GM21515 (cell line): ENCODE data around the gene SMC1A.
A peak's percentile ranks its signal among the peaks of the same experiment; 100 is the strongest.
"Not testable (repeated sequence)": the region's sequence is repeated elsewhere in the genome, so short reads cannot be mapped to it uniquely, and the experiment has no call there.

Source experiments
- ATAC-seq: cut with Tn5 transposase; IDR thresholded peaks from one replicate; pipeline ENCODE4 v1.9.1; 2021; ENCODE audit not compliant: unreplicated experiment

Gene SMC1A

DNA sequence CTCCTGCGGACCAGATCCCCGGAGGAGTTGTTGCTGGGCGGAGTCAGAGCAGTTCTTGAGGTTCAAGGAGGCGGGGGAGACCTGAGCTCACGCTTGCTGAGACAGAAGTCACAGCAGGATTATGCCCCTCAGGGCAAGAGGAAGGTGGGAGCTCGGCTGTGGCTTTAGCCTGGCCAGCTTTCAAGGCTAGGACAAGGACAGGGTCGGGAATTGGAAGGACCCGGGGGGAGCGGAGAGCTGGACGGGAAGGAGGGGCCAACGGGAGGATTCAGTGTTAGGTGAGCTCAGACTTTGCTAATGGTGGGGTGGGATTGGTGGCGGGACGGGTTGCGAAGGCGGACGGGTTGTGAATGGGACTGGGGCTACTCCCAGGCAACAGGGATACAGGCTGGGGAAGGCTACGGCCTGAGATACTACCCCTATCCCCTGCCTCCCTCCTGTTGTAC is 430 bp upstream of the SMC1A start, which contains the start of gene RIBC1:
Gene RIBC1, plus strand, starts transcription at position 13 of the 446 bp plus-strand sequence. CDS start 3,404 bp downstream, outside the sequence.
- no peak for ATAC-seq

DNA sequence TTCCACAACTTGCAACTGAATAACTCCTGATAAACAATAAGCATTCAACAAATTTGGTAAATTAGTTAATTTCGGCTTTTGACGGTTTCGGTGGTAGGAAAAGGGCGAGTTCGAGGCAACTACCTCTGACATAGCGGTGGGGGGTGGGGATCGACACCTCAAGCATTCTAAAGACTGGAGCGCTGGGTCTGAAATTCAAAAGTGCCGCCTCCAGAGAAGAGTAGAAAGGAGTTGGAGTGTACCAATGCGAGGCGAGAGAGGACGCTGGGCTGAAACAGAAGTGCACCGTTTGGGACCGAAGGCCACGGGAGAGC is 725 bp downstream of the SMC1A start:
- peak; percentile 9 for ATAC-seq

DNA sequence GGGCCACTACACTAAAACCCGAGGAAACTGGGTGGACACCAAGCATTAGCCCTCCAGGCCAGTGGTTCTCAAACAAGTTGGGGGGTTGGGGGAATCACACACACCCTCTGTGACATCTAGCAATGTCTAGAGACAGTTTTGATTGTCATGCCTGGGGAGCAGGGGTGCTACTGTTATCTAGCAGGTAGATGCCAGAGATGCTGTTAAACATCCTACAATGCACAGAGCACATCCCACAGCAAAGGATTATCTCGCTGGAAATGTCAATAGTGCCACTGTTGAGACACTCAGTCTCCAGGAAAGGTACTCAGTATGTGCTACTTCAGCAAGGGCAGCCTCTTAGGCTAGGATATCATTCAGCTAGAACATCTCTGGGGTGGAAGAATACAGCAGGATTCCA is 1.3 kb downstream of the SMC1A start:
- ATAC-seq, result no peak

DNA sequence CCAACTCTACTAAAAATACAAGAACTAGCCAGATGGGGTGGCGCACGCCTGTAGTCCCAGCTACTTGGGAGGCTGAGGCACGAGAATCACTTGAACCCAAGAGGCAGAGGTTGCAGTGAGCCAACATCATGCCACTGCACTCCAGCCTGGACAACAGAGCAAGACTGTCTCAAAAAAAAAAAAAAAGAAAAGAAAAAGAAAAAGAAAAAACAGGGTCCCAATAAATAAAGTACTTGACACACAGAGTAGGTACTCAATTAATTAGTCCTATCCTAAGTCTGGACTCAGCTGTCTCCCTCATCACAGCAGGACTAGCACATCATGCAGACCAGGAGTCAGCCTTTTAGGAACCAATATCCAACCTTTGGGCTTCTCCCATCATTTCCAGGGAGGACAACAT is 2.1 kb downstream of the SMC1A start:
- not testable (repeated sequence) for ATAC-seq

DNA sequence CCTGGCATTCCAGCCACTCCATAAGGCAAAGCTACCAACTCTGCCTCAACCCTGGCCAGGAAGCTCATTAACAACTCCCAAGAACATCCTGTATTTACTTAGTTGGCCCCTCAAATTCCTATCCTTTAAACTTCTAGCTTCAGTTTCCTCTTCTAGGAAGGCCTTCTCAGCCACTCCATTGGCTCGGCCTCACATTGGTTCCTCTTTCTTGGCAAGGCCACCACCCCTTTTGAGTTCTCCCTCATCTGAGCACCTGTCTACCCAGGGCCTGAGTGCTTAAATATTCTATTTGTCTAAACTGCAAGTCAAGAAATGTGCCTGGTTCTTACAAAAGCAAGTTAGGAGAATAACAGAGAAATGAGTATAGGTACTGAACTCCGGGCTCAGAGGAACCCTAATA is 10.0 kb downstream of the SMC1A start:
- no peak for ATAC-seq

DNA sequence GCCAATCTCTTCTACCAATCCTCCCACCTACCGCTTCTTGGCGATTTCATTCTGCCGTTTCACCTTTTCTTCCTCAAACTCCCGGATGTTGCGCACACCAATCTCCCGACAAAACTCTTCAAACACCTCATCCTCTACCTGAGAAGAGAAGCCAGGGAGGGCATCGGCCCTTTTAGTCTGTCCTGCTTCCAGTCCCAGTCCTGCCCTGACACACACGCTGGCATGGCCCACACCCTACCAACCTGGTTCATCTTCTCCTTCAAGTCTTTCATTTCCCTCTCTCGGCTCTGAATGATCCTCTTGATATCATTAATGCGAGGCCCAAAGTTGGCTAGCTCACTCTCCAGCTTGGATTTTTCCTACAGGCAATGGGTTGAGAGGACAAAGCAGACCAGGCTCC is 18.9 kb downstream of the SMC1A start:
- ATAC-seq, result no peak

DNA sequence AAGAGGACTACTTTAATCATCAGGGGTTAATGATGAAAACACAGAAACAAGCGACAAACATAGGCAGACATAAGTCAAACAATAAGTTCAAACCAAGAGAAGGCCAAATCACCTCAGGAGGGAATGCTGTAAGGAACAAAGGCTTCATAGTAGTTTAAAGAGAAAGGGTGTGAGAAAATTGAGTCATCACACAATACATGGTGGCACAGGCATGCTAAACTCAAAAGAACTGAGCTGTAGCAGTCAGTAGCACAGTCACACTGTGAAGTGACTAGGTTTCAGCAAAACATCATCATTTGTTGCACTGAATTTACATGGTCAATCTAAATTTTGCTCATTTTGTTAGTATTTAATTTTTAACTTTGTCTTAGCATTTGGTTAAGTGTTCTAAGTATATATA is 24.2 kb downstream of the SMC1A start:
- ATAC-seq, result no peak

DNA sequence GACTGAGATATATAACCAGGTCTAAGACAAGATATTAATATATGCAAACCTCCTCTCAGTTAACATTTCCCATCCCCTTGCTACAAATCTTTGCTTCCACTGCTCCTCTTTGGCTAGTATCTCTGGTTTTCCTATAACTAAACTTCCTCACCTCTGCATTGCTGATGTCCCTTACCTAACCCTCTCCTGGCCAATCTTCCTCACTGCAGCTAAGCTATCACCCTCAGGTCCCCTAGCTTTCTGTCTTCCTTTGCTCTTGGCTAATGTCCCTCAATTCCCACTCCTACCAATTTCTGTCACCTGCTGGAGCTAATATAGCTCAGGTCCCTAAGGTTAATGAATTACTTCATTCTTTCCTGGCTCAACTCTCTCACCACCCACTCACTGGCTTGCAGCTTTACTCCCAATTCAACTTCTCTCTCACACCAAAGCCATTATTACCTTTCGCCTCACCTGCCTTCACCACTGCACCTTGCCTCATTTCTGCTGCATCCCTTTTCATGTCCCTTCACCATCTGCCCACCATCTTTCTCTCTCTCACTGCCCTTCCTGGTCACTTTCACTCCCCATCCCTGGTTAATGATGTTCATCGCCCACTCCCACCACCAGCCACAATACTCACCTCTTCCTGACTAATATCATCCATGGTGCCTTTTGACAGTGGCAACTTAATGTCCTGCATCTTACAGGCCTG is 26.7 kb downstream of the SMC1A start:
- no peak for ATAC-seq

DNA sequence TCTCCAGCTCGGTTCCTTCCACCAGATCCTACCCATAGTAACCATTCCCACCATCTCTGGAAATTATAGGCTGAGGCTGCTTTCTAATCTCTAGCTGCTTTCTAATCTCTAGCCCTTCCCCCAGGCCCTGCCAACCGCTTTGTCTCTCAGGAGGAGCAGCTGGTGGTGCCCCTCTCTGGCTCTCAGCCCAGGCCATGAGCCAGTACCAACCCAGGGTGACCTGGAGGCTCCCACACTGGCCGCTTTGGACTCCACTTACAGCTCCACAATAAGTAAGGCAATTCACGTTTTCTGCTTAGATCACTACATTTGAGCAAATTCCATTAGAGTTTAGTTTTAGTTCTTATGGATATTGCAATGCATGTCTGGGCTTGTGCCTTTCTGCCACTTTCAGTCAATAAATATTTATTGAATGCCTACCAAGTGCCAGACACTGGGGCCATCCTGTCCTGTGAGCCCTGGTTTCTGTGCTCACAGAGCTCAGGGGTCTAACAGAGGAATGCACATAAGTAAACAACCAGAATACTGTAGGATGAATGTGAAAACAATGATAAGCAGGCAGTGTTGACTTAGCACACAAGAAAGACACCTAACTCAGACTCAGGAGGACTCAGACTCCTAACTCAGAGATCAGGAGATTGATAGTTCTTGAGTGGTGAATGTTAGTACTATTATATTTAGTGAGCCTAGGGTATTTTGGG is 38.9 kb downstream of the SMC1A start:
- ATAC-seq, result no peak

DNA sequence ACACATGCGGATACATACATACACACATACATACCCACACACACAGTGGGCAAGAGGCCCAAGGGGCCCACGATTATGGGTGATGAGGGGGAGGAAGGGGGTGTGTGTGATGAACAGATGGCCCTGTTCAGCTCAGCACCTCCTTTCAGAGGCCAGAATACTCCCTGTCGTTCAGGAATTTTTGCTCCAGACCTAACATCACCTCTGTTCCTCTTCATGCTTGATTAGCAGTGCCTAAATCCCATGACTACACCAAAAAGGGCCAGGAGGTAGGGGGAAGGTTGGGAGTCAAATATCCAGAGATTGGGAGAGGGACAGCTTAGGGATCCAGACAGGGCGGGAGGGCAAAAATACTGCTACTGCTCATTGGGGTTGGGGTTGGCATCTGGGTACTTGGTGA is 42.7 kb downstream of the SMC1A start:
- no peak for ATAC-seq

DNA sequence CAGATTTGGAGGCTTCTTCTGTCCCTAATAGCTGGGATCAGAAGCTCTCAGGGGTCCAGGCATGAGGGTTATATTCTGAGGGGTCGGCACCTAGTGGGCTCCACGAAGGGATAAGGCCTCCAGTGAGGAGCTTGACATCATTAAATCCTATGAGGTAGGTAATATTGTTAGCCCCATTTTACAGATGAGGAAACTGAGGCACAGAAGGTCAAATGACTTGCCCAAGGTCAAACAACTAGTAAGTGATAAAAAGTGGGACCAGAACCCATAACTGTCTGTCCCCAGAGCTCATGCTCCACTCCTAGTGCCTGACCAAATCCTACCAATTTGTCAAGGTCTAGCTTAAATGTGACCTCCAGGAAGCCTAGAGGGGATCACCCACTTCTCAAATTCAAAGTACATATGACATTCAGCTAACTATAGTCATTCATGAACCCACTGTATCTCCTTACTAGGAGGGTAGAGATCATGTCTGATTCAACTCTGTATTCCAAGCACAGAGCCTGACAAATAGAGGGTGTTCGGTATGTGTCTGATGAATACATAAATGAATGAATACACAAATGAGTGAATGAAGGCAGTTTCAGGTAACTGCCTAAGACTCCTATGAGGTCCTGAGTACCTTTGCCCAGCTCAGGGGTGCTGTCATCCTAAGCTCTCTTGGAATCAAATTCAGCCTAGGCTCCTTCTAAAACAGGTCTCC is 43.3 kb downstream of the SMC1A start:
- ATAC-seq, result no peak

DNA sequence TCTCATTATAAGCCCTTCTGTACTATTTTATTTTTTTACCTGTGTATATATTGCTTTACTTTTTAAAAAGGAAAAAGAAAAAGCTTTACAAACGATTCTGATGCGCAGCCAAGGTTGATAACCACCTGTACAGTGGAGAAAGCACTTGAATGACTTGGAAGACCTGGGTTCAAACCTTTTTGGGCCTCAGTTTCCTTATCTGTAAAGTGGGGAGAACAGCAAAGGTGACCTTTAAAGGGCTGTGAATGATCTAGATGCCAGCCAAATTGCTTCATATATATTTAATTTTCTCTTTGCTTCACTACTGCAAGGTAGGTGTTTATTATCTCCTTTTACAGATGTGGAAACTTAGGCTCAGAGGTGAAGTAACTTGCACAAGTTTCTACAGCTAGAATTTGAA is 45.0 kb downstream of the SMC1A start:
- ATAC-seq, result no peak

DNA sequence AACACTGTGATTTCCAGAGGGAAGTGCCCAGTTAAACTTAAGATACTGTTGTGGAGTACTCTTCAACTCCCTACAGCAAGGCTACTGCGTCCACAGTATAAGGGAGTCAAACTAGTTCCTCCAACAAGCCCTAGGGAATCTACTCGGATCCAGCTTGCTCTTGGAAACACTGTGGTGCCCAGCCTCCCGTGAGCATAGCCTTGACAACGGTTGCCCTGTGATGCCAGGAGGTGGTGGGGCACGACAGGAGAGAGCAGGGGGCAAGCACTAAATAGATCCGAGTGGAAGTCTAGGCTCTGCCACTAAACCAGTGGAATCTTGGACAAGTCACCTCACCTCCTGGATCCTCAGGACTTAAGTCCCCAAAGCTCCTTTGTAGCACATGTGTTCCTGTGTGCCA is 45.6 kb downstream of the SMC1A start:
- ATAC-seq, result no peak

DNA sequence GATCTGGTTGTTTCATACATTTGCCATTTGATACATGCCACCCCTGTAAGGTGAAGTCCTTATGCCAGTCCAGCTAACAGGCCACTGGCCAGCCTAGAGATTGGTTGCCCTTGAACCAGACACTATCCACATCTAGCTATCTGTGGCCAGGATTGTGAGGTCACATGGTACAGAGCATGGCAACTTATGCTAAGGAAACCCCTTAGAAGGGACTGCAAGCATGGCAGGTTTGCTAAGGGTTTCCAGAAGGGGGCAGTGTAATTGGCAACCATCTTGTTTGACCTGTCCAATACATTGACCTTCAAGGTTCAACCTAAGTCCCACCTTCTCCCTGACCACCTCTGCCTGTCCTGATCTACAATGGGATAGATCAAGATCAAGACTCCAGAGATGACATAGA is 47.5 kb downstream of the SMC1A start:
- ATAC-seq, result no peak

DNA sequence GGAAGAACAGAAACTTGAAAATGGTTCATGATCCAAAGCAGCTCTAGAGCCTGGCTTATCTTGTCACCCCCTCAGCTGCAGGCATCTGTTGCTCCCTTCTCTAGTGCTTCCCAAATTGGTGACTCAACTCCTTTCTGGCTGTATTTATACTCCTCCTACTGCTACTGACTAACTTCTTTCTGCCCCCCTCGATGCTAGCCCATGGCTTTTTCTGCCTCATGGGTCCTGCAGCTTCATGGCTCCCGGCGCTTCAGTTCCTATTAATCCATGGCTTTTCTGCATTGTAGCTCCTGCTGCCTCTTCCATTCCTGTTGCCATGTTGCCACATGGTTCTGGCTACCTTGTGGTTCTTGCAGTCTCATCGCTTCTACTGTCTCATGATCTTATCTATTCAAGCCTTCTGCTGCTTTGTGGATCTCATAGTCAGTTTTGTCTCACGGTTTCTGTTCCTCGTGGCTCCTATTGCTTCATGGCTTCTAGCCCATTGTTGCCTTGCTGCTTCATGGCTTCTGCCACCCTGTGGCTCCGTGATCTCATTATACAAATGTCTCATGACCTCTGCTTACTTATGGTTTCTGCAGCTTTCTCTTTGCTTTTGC is 48.1 kb downstream of the SMC1A start:
- ATAC-seq, result no peak

DNA sequence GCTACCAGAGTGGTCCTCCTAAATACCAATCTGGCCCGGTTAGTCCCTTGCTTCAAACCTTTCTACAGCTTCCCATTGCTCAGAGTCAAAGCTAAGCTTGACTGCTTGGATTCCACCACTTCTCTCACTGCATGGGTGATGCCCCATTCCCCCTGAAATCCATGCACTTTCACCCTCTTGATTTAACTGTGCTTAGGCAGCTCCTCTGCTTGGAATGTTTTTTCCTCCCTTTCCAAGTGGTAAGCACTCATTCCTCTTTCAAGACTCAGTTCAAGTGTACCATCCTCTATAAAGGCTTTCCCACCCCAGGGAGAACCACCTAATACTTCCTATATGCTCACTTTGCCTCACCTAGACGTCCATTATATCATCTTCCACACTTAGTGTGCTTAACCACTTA is 49.1 kb downstream of the SMC1A start:
- ATAC-seq, result no peak

DNA sequence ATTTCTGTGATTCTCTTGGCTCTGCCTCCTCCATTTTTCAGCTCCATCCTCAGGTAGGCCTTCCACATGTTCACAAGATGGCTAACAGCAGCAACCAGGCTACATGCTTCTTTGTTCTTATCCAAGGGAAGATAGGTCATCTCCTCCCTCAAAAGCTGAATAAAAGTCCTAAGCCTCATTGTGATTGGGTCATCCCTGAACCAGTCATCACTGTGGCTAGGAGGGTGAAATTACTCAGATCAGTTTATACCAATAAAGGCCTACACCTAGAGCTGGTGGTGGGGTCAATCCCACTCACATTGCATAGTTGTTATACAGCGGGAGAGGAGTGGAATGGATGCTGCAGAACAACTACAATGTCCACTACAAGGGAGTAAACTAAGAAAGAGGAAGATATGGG is 56.0 kb downstream of the SMC1A start:
- ATAC-seq, result not testable (repeated sequence)

DNA sequence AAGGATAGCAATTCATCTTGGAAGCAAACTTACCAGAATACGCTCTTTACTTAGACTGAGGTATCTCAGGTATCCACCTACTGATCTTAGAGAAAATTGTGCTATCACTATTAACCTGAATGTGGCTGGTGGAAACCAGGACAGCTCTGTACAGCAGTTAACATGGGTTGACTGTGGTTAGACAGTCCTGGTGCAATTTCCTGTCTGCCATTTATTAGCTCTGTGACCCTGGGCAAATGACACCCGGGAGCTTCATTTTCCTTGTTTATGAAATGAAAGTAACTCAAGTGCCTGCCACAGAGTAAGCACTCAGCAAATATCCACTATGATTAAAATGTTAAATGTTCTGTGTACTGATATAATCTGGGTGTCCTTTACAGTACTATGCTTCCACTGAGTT is 60.0 kb downstream of the SMC1A start:
- no peak for ATAC-seq

DNA sequence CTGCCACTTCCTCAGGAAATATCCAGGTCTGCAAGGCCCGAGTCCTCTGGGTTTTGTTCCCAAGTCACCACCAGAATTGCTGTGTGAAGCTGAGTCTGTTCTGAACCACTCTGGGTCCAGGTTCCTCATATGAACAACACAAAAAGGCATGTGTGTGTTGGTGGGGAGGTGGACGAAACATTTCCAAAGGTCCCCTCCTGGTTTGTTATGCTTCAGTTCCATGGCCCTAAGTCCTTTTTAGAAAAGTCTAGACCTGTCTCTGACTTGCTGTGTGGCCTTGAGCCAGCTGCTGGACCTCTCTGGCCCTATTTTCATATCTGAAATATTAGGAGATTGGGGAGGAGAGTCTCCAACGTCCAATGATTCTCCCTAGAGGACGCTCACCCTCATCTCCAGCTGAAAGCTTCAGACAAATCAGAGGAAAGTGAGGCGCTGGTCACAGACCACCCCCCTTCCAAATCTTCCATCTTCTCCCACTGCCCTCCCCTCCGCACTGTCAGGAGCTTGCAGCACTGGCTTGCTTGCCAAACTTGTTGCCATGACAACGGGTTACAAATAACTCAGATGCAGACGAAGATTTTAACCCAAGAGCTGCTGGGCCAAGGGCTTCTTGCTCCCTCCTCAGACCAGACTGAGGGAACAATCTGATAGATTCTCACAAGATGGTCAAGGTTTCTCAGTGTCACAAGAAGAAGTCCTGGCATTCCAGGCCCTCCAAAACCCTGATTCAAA is 64.5 kb downstream of the SMC1A start:
- ATAC-seq, result no peak

DNA sequence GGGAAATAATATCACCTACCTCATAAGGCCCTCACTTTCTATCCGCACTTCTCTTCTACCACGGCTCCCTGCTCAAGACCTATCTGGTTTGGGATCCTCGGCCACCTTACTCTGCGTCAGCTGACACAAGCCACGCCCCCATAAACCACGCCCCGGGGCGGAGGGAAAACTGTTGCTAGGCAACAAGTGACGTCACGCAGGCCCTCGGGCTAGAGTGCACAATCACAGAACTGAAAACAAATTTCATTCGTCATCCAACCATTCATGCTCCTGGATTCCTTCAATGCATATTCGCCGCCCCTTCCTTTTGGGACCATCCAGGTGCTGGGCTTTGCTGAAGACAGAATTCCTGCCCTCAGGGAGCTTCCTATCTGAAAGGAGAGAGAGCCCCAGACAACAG is 66.3 kb downstream of the SMC1A start:
- no peak for ATAC-seq

DNA sequence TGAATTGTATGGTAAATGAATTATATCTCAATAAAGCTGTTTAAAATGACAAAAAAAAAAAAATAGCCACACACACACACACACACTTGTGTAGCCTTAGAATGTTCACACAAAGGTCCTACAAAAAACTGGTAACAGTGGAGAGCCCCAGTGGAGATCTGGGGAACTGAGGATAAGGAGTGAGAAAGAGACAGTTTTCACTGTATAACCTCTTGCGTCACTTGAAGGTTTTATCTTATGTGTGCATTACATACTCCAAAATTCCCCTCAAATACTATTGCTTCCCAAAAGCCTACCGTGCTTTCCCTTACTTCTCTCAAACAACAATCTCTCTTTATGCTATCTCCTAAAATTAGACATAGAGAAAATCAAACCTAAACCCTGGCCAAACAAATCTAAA is 67.8 kb downstream of the SMC1A start:
- no peak for ATAC-seq
